ENCODE measurements around the gene ADGRG1.

The ADGRG1 gene

GRCh38 chr16:57680842-57681375 is 52.5 kb downstream of the ADGRG1 start:
- no peak for DNase-seq (ENCODE audit: extremely low read depth in 1 of 2, low read depth in 1 of 2)

GRCh38 chr16:57681950-57682728 is 53.7 kb downstream of the ADGRG1 start:
- DNase-seq (ENCODE audit: extremely low read depth in 1 of 2, low read depth in 1 of 2), result no peak

DNA sequence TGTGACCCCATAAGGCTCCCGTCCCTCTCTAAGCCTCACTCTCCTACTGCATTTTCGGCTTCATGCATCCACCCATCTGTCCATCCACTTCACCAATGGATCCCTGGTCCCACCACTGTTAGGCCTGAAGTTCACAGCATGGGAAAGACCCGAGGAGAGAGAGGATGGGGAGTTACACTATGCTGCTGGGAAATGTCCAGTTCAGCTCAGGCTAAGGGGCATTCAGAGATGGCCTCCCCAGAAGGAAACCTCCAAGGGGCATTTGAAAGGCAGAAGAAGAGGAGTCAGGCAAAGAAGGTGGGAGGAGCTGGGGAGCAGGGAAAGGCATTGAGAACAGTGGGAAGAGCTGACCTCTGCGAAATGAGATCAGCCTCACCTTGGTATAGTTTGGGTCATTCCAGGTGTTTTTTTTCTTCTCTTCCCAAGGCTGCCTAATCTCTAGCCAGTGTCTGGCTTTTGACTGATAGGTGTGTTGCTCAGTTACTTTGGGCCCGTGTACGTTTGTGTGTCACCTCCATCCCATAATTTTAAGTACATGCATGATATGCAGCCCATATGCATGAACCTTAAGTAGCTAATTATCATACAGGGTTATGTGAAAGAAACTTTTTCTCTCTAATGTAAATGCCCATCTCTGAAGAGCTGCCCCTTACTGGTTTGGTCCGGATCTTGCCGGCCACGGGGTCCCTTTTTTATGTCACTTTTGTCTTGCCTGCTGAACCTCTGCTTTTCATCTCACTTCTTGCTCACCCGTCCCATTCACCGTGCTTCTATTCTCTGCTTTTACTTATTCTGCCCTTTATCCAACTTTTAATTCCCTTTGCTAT is 54.6 kb downstream of the ADGRG1 start:
- no peak for DNase-seq (ENCODE audit: extremely low read depth in 1 of 2, low read depth in 1 of 2)

- DNase-seq (ENCODE audit: extremely low read depth in 1 of 2, low read depth in 1 of 2), result no peak
These were observed 55.5 kb downstream of the ADGRG1 start for GRCh38 chr16:57683636-57684545.

- DNase-seq (ENCODE audit: extremely low read depth in 1 of 2, low read depth in 1 of 2), result no peak
These were observed 56.4 kb downstream of the ADGRG1 start for GRCh38 chr16:57684626-57685358.

DNA sequence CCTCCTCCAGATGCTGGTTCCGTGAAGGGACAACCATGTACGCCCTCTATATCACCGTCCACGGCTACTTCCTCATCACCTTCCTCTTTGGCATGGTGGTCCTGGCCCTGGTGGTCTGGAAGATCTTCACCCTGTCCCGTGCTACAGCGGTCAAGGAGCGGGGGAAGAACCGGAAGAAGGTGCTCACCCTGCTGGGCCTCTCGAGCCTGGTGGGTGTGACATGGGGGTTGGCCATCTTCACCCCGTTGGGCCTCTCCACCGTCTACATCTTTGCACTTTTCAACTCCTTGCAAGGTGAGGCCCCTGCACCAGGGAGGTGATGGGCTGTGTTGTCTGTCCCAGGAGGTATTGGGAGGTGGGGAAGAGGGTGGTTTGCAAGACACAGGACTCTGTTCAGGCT is 57.2 kb downstream of the ADGRG1 start:
- DNase-seq (ENCODE audit: extremely low read depth in 1 of 2, low read depth in 1 of 2), result no peak

- no peak for DNase-seq (ENCODE audit: extremely low read depth in 1 of 2, low read depth in 1 of 2)
These were observed 58.1 kb downstream of the ADGRG1 start for GRCh38 chr16:57686577-57686976.

DNA sequence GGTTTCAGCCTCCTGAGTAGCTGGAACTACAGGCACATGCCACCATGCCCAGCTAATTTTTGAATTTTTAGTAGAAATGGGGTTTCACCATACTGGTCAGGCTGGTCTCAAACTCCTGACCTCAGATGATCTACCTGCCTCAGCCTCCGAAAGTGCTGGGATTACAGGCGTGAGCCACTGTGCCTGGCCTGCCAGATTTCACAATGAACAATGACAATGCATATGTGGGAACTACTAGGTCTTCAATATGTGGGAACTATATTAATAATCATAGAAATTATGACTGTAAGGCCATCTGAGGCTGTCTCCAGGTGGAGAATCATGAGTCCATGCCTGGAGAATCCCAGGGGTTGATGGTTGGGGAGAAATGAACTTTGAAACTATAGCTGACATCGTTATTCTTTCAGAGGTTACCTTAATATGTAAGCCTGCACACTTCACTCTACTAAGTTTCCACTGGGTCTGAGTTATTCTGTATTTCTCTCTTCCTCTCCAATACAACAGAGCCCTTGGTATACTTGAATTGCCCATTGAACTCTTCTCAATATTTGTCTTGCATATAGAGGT is 59.0 kb downstream of the ADGRG1 start:
- DNase-seq (ENCODE audit: extremely low read depth in 1 of 2, low read depth in 1 of 2), result no peak

DNA sequence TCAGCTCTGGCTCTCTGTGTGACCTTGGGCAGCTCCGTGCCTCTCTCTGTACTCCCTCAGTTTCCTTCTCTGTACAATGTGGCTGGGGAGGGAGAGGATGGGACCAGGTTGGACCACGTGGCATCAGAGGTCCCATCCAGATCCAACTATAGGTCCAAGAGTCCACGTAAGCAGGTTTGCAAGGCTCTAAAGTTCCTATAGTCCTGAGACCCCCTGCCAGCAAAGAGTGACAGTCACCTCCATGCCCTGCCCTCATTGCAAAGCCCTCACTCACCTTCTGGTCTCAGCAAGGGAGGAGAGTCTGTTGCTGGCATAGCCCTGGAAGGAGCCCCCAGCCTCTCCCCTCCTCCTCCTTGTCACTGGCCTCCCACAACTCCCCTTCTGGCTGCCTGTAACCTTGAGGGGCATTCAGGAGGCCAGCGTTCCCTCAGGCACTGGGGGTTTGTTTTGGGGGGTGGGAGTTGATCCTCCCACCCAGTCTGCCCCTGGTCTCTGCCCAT is 60.1 kb downstream of the ADGRG1 start:
- no peak for DNase-seq (ENCODE audit: extremely low read depth in 1 of 2, low read depth in 1 of 2)

GRCh38 chr16:57688987-57689761 is 60.7 kb downstream of the ADGRG1 start:
- no peak for DNase-seq (ENCODE audit: extremely low read depth in 1 of 2, low read depth in 1 of 2)

GRCh38 chr16:57689762-57690558 is 61.5 kb downstream of the ADGRG1 start:
- peak in 1 of 2 donors; percentile 23 for DNase-seq (ENCODE audit: extremely low read depth in 1 of 2, low read depth in 1 of 2)

- no peak for DNase-seq (ENCODE audit: extremely low read depth in 1 of 2, low read depth in 1 of 2)
These were observed 62.5 kb downstream of the ADGRG1 start for GRCh38 chr16:57690782-57691471.

GRCh38 chr16:57692636-57693035 is 64.2 kb downstream of the ADGRG1 start:
- no peak for DNase-seq (ENCODE audit: extremely low read depth in 1 of 2, low read depth in 1 of 2)

DNA sequence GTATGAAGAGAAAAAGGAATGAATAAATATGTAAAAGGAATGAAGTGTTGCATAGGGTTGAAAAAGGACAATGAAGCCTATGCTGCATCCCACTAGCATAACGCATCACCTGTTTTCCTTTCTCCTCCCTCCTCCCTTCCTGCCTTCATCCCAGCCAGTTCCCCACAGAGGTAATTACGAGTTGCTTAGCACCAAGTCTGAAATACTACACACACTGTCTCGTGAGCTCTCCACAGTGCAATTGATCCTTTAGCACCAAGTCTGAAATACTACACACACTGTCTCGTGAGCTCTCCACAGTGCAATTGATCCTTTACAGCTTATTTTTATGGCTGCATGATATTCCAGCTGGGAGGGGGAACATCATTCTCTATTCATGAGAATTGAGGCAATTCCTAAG is 65.1 kb downstream of the ADGRG1 start:
- no peak for DNase-seq (ENCODE audit: extremely low read depth in 1 of 2, low read depth in 1 of 2)

GRCh38 chr16:57694231-57694724 is 65.8 kb downstream of the ADGRG1 start:
- DNase-seq (ENCODE audit: extremely low read depth in 1 of 2, low read depth in 1 of 2), result no peak

GRCh38 chr16:57694725-57695679 is 66.6 kb downstream of the ADGRG1 start, which contains the start of gene DRC7:
Gene DRC7 (plus strand): TSS chr16:57694806. CDS start chr16:57697950, 3,144 bp downstream.
- DNase-seq (ENCODE audit: extremely low read depth in 1 of 2, low read depth in 1 of 2), result no peak
